ENCODE results near the gene TP53TG5.

Gene TP53TG5

GRCh38 chr20:45413479-45413878 lies 35.4 kb upstream of the TP53TG5 start:
- H3K9me3 ChIP-seq (ENCODE audit: control insufficient read depth in 2 of 2, low read length in 2 of 2), result no peaks in the 10 kb centered on the region
- no peak overlapping the region for H3K27ac ChIP-seq (ENCODE audit: low read depth in 2 of 2, low read length in 2 of 2)
- peaks cover 54 to 64% of the 10 kb centered on the region in 2 donors for H3K4me1 ChIP-seq (ENCODE audit: control insufficient read depth in 2 of 2, insufficient read depth in 2 of 2, low read length in 2 of 2)
- H3K4me3 ChIP-seq (ENCODE audit: low read length in 2 of 2), result no peak overlapping the region
- H3K36me3 ChIP-seq (ENCODE audit: control insufficient read depth in 2 of 2, insufficient read depth in 2 of 2, low read length in 2 of 2), result peaks cover 11 to 18% of the 10 kb centered on the region in 2 donors
- no peak overlapping the region for H3K9ac ChIP-seq (ENCODE audit: low read depth in 1 of 2, low read length in 2 of 2)
- no peaks in the 10 kb centered on the region for H3K27me3 ChIP-seq (ENCODE audit: control insufficient read depth in 2 of 2, insufficient read depth in 2 of 2, low read length in 2 of 2)

- Histone ChIP-seq H3K4me1 (ENCODE audit: control insufficient read depth in 2 of 2, insufficient read depth in 2 of 2, low read length in 2 of 2) (peaks cover 57 to 63% of the 10 kb centered on the region in 2 donors), H3K4me3 (ENCODE audit: low read length in 2 of 2) (no peak overlapping the region), H3K27ac (ENCODE audit: low read depth in 2 of 2, low read length in 2 of 2) (peak overlapping the region; percentile 18 to 32), H3K9me3 (ENCODE audit: control insufficient read depth in 2 of 2, low read length in 2 of 2) (no peaks in the 10 kb centered on the region), H3K27me3 (ENCODE audit: control insufficient read depth in 2 of 2, insufficient read depth in 2 of 2, low read length in 2 of 2) (no peaks in the 10 kb centered on the region), H3K9ac (ENCODE audit: low read depth in 1 of 2, low read length in 2 of 2) (no peak overlapping the region), H3K36me3 (ENCODE audit: control insufficient read depth in 2 of 2, insufficient read depth in 2 of 2, low read length in 2 of 2) (peaks cover 11 to 18% of the 10 kb centered on the region in 2 donors)
Measured at GRCh38 chr20:45412653-45413052, 34.5 kb upstream of the TP53TG5 start.

GRCh38 chr20:45410887-45411286 lies 32.8 kb upstream of the TP53TG5 start:
- Histone ChIP-seq H3K4me1 (ENCODE audit: control insufficient read depth in 2 of 2, insufficient read depth in 2 of 2, low read length in 2 of 2) (peaks cover 52 to 53% of the 10 kb centered on the region in 2 donors), H3K4me3 (ENCODE audit: low read length in 2 of 2) (peak overlapping the region in 1 of 2 donors; percentile 46), H3K9ac (ENCODE audit: low read depth in 1 of 2, low read length in 2 of 2) (peak overlapping the region in 1 of 2 donors; percentile 47), H3K9me3 (ENCODE audit: control insufficient read depth in 2 of 2, low read length in 2 of 2) (no peaks in the 10 kb centered on the region), H3K27ac (ENCODE audit: low read depth in 2 of 2, low read length in 2 of 2) (peak overlapping the region; percentile 87 to 89), H3K36me3 (ENCODE audit: control insufficient read depth in 2 of 2, insufficient read depth in 2 of 2, low read length in 2 of 2) (peaks cover 11 to 18% of the 10 kb centered on the region in 2 donors), H3K27me3 (ENCODE audit: control insufficient read depth in 2 of 2, insufficient read depth in 2 of 2, low read length in 2 of 2) (no peaks in the 10 kb centered on the region)

DNA sequence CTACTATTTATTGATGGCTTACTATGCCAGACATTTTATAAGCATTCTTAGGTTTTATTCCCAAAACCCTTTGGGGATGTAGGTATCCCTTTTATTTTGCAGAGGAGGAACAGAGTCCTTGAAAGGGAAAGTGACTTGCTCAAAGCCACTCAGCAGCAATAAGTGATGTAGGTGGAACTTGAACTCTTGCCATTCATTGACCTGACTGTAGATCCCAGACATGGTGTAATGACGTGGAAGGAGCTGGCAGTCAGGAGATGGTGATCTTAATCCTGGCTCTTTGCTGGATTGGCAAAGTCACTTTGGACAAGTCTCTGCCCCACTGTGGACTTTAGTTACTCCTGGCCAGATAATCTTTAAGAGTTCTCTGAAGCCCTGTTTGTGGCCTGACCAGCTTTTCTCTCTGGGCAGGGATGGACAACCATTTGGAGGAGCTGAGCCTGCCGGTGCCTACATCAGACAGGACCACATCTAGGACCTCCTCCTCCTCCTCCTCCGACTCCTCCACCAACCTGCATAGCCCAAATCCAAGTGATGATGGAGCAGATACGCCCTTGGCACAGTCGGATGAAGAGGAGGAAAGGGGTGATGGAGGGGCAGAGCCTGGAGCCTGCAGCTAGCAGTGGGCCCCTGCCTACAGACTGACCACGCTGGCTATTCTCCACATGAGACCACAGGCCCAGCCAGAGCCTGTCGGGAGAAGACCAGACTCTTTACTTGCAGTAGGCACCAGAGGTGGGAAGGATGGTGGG lies 31.6 kb upstream of the TP53TG5 start:
- Histone ChIP-seq H3K9me3 (ENCODE audit: control insufficient read depth in 2 of 2, low read length in 2 of 2) (no peaks in the 10 kb centered on the region), H3K27ac (ENCODE audit: low read depth in 2 of 2, low read length in 2 of 2) (peak overlapping the region; percentile 87 to 89), H3K4me3 (ENCODE audit: low read length in 2 of 2) (peak overlapping the region in 1 of 2 donors; percentile 11), H3K27me3 (ENCODE audit: control insufficient read depth in 2 of 2, insufficient read depth in 2 of 2, low read length in 2 of 2) (no peaks in the 10 kb centered on the region), H3K36me3 (ENCODE audit: control insufficient read depth in 2 of 2, insufficient read depth in 2 of 2, low read length in 2 of 2) (peaks cover 11 to 18% of the 10 kb centered on the region in 2 donors), H3K4me1 (ENCODE audit: control insufficient read depth in 2 of 2, insufficient read depth in 2 of 2, low read length in 2 of 2) (peaks cover 53 to 56% of the 10 kb centered on the region in 2 donors), H3K9ac (ENCODE audit: low read depth in 1 of 2, low read length in 2 of 2) (no peak overlapping the region)

GRCh38 chr20:45408646-45409213 lies 30.6 kb upstream of the TP53TG5 start:
- Histone ChIP-seq H3K9ac (ENCODE audit: low read depth in 1 of 2, low read length in 2 of 2) (peak overlapping the region in 1 of 2 donors; percentile 95), H3K27ac (ENCODE audit: low read depth in 2 of 2, low read length in 2 of 2) (peak overlapping the region; percentile 89 to 94), H3K36me3 (ENCODE audit: control insufficient read depth in 2 of 2, insufficient read depth in 2 of 2, low read length in 2 of 2) (peaks cover 11 to 18% of the 10 kb centered on the region in 2 donors), H3K4me3 (ENCODE audit: low read length in 2 of 2) (peak overlapping the region; percentile 80 to 87), H3K9me3 (ENCODE audit: control insufficient read depth in 2 of 2, low read length in 2 of 2) (no peaks in the 10 kb centered on the region), H3K27me3 (ENCODE audit: control insufficient read depth in 2 of 2, insufficient read depth in 2 of 2, low read length in 2 of 2) (no peaks in the 10 kb centered on the region), H3K4me1 (ENCODE audit: control insufficient read depth in 2 of 2, insufficient read depth in 2 of 2, low read length in 2 of 2) (peaks cover 55 to 56% of the 10 kb centered on the region in 2 donors)

GRCh38 chr20:45407783-45408645 lies 29.9 kb upstream of the TP53TG5 start, which contains the start of gene DBNDD2:
Gene DBNDD2 (plus strand): TSS chr20:45408289. CDS start chr20:45408468, 179 bp downstream.
- Histone ChIP-seq H3K4me1 (ENCODE audit: control insufficient read depth in 2 of 2, insufficient read depth in 2 of 2, low read length in 2 of 2) (peaks cover 55 to 56% of the 10 kb centered on the region in 2 donors), H3K36me3 (ENCODE audit: control insufficient read depth in 2 of 2, insufficient read depth in 2 of 2, low read length in 2 of 2) (peaks cover 11 to 18% of the 10 kb centered on the region in 2 donors), H3K9me3 (ENCODE audit: control insufficient read depth in 2 of 2, low read length in 2 of 2) (no peaks in the 10 kb centered on the region), H3K4me3 (ENCODE audit: low read length in 2 of 2) (peak within 1 kb of the TSS; percentile 80 to 87), H3K27me3 (ENCODE audit: control insufficient read depth in 2 of 2, insufficient read depth in 2 of 2, low read length in 2 of 2) (no peaks in the 10 kb centered on the region), H3K9ac (ENCODE audit: low read depth in 1 of 2, low read length in 2 of 2) (peak within 1 kb of the TSS; percentile 92 to 95), H3K27ac (ENCODE audit: low read depth in 2 of 2, low read length in 2 of 2) (peak within 1 kb of the TSS; percentile 89 to 94)

GRCh38 chr20:45407067-45407745 lies 29.1 kb upstream of the TP53TG5 start:
- Histone ChIP-seq H3K4me3 (ENCODE audit: low read length in 2 of 2) (peak overlapping the region; percentile 80 to 87), H3K9me3 (ENCODE audit: control insufficient read depth in 2 of 2, low read length in 2 of 2) (no peaks in the 10 kb centered on the region), H3K36me3 (ENCODE audit: control insufficient read depth in 2 of 2, insufficient read depth in 2 of 2, low read length in 2 of 2) (peaks cover 11 to 18% of the 10 kb centered on the region in 2 donors), H3K4me1 (ENCODE audit: control insufficient read depth in 2 of 2, insufficient read depth in 2 of 2, low read length in 2 of 2) (peaks cover 51% of the 10 kb centered on the region in 2 donors), H3K27ac (ENCODE audit: low read depth in 2 of 2, low read length in 2 of 2) (peak overlapping the region; percentile 89 to 94), H3K27me3 (ENCODE audit: control insufficient read depth in 2 of 2, insufficient read depth in 2 of 2, low read length in 2 of 2) (no peaks in the 10 kb centered on the region), H3K9ac (ENCODE audit: low read depth in 1 of 2, low read length in 2 of 2) (peak overlapping the region; percentile 92 to 95)

DNA sequence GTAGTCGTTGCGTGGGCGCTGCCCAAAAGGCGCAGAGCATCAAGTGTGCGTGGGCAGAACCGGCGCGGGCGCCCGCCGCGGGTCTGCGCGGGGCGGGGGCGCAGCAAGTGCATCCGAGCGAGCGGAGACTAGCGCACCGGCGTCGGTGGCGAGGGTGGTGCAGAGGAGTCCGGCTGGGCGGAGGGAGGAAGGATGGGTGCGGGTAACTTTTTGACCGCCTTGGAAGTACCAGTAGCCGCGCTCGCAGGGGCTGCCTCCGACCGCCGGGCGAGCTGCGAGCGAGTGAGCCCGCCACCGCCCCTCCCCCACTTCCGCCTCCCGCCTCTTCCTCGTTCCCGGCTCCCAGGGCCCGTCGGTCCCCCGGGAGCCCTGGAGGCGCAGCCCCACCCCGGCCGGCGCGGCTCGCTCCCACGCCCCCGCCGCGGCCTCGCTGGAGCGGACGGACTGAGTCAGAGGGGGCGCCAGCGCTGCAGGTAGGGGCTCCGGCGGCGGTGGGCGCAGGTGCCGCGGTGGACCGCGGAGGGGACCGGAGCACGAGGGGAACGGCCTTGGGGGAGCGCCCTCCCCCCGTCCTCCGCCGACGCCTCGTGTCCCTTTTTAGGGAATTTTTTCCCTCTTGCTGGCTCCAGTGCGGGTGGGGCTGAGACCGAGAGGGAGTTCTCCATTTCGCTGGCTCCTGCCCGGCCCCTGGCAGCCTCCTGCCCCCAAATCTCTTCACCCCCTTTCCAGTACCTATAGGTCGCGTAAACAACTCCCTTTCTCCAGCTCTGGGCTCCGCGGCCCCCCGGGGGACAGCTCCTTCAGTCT lies 28.3 kb upstream of the TP53TG5 start:
- no peaks in the 10 kb centered on the region for H3K27me3 ChIP-seq (ENCODE audit: control insufficient read depth in 2 of 2, insufficient read depth in 2 of 2, low read length in 2 of 2)
- H3K9ac ChIP-seq (ENCODE audit: low read depth in 1 of 2, low read length in 2 of 2), result peak overlapping the region; percentile 92 to 95
- peaks cover 44% of the 10 kb centered on the region in 2 donors for H3K4me1 ChIP-seq (ENCODE audit: control insufficient read depth in 2 of 2, insufficient read depth in 2 of 2, low read length in 2 of 2)
- peak overlapping the region; percentile 80 to 87 for H3K4me3 ChIP-seq (ENCODE audit: low read length in 2 of 2)
- H3K9me3 ChIP-seq (ENCODE audit: control insufficient read depth in 2 of 2, low read length in 2 of 2), result no peaks in the 10 kb centered on the region
- H3K27ac ChIP-seq (ENCODE audit: low read depth in 2 of 2, low read length in 2 of 2), result peak overlapping the region; percentile 89 to 94
- peaks cover 11 to 18% of the 10 kb centered on the region in 2 donors for H3K36me3 ChIP-seq (ENCODE audit: control insufficient read depth in 2 of 2, insufficient read depth in 2 of 2, low read length in 2 of 2)
